GM12878 (cell line): Measurements from ENCODE around the gene AMH. TPM values are rescaled to one million over a fixed set of nuclear protein-coding genes. Genes with fewer than 3 reads are reported as not detected.

ENCODE experiments used
- ATAC-seq: fragments of 200-7000 bp; cut with Tn5 transposase; 3 replicates; pipeline ENCODE4 v1.9.1; 2020; ENCODE audit warnings: mild to moderate bottlenecking, moderate library complexity
- BruUV-seq: library from RNA; stranded (reverse); fragments of 400-500 nt; replicated peaks from 2 replicates; lab custom pipeline; 2021; lab: Mats Ljungman, UMichigan
- CTCF ChIA-PET: fragments of 300-600 bp; sonication (Branson Sonifier 250); formaldehyde crosslinking; extraction: SDS; loops from one replicate; lab custom pipeline; 2021; ENCODE audit warnings: inconsistent platforms; lab: Yijun Ruan, JAX
- POLR2A ChIA-PET: fragments of 350-600 bp; formaldehyde crosslinking; extraction: SDS; loops from one replicate; lab custom pipeline; 2021; ENCODE audit warnings: inconsistent platforms; lab: Charles Lee
- RAD21 ChIA-PET: fragments of 300-600 bp; sonication (Branson Sonifier 250); formaldehyde crosslinking; loops from one replicate; lab custom pipeline; 2023; ENCODE audit warnings: antibody characterized with exemption; ENCODE audit not compliant: unreplicated experiment; lab: Charles Lee
- SMC1A ChIA-PET: fragments of 300-600 bp; sonication (Branson Sonifier 250); formaldehyde crosslinking; loops from one replicate; lab custom pipeline; 2023; ENCODE audit not compliant: unreplicated experiment, uncharacterized antibody; lab: Charles Lee
- DNase-seq: peaks from one replicate; pipeline ENCODE4 v3.0.0-alpha.2; 2011; ENCODE audit warnings: low read depth, low spot score
- FAIRE-seq: peaks from 3 replicates; lab custom pipeline; 2011; peaks lifted over from hg19 to GRCh38; lab: Jason Lieb, UNC
- H2AFZ ChIP-seq: 2 replicates; pipeline ENCODE4 v1.6.0; 2011; ENCODE audit warnings: low read depth, low read length, control low read depth; ENCODE audit not compliant: control insufficient read depth
- H3K27ac ChIP-seq: 2 replicates; pipeline ENCODE4 v1.5.1; 2011; ENCODE audit warnings: control low read depth; ENCODE audit not compliant: control insufficient read depth, insufficient read depth
- H3K27me3 ChIP-seq, 2 experiments: replicated peaks in 1 of 2; 2 replicates each; pipeline versions ENCODE4 v1.6.0 to v1.6.1; 2011; ENCODE audit warnings: low read length in 1 of 2; ENCODE audit not compliant: control insufficient read depth in 2 of 2, insufficient read depth in 2 of 2
- H3K36me3 ChIP-seq, 2 experiments: 2 replicates each; pipeline ENCODE4 v1.5.1; 2011; ENCODE audit warnings: low read length in 1 of 2; ENCODE audit not compliant: control insufficient read depth in 2 of 2, insufficient read depth in 2 of 2
- H3K4me1 ChIP-seq: 2 replicates; pipeline ENCODE4 v1.6.1; 2011; ENCODE audit warnings: mild to moderate bottlenecking, low read length, moderate library complexity, mixed read lengths; ENCODE audit not compliant: control insufficient read depth, insufficient read depth
- H3K4me2 ChIP-seq: 2 replicates; pipeline ENCODE4 v1.6.0; 2011; ENCODE audit warnings: control low read depth; ENCODE audit not compliant: control insufficient read depth, insufficient read depth
- H3K4me3 ChIP-seq: fragments of 200-600 bp; sonication (generic); 2 replicates; pipeline ENCODE4 v1.5.1; 2016
- H3K79me2 ChIP-seq: 2 replicates; pipeline ENCODE4 v1.6.0; 2011; ENCODE audit warnings: low read length; ENCODE audit not compliant: control insufficient read depth, insufficient read depth
- H3K9ac ChIP-seq: 2 replicates; pipeline ENCODE4 v1.8.0; 2011; ENCODE audit warnings: low read length, control low read depth, mixed read lengths; ENCODE audit not compliant: control insufficient read depth, insufficient read depth
- H3K9me3 ChIP-seq: replicated peaks from 3 replicates; pipeline ENCODE4 v1.5.1; 2011; ENCODE audit warnings: mild to moderate bottlenecking, low read length; ENCODE audit not compliant: control insufficient read depth, insufficient read depth
- H4K20me1 ChIP-seq: 2 replicates; pipeline ENCODE4 v1.6.0; 2011; ENCODE audit not compliant: control insufficient read depth, insufficient read depth
- HDAC6 ChIP-seq: fragments of 200-600 bp; sonication (generic); IDR thresholded peaks from one replicate; pipeline ENCODE4 v1.8.0; 2017; ENCODE audit warnings: antibody characterized with exemption; ENCODE audit not compliant: unreplicated experiment
- POLR2A ChIP-seq: IDR thresholded peaks from 2 replicates; pipeline ENCODE4 v1.6.1; 2011; ENCODE audit warnings: low read depth, mild to moderate bottlenecking, low read length
- USF2 ChIP-seq: IDR thresholded peaks from 2 replicates; pipeline ENCODE4 v1.6.1; 2011; ENCODE audit warnings: low read depth, low read length, improper control_type of control experiment, borderline replicate concordance
- WGBS: methylation state at CpG from one replicate; pipeline ENCODE4 v1.1.6; 2016; ENCODE audit warnings: low lambda C conversion rate; ENCODE audit not compliant: insufficient replicate concordance, insufficient coverage; ENCODE audit errors: missing lambda C conversion rate; 5-methylcytosine and 5-hydroxymethylcytosine counted together
- in situ Hi-C: fragments of 300-500 bp; cut with MboI; formaldehyde crosslinking; loops from 9 replicates; pipeline ENCODE4 v1.14.3; 2018; ENCODE audit warnings: mixed read lengths
- intact Hi-C: fragments of 100-400 bp; cut with micrococcal nuclease; formaldehyde crosslinking; loops from one replicate; pipeline ENCODE4 v1.14.2; 2022; ENCODE audit not compliant: unreplicated experiment
- polyA plus RNA-seq, 11 experiments: library from polyadenylated mRNA; depleted of rRNA in 4 of 11; unstranded in 6 of 11; stranded (reverse) in 5 of 11; fragments of >200 nt; fragmentation: Nextera tagmentation in 4 of 11; fragmentation: Illumina TruSeq in 1 of 11; extraction: Ambion mirVana in 4 of 11; extraction: Trizol in 1 of 11; gene quantifications; 1 replicate in 1 of 11; 2 replicates in 10 of 11; pipeline versions ENCODE4 v1.2.1 to v1.2.3, GENCODE V29; 2011 to 2016; ENCODE audit warnings: inconsistent platforms in 2 of 11, missing spikeins in 2 of 11, low read depth in 1 of 11
- total RNA-seq, 4 experiments: library from RNA; depleted of rRNA in 3 of 4; stranded (reverse); fragments of >200 nt in 3 of 4; fragmentation: Illumina TruSeq in 1 of 4; extraction: Trizol in 1 of 4; gene quantifications; 2 replicates each; pipeline versions ENCODE4 v1.2.1 to v1.2.3, GENCODE V29; 2013 to 2021

The AMH gene
- total and polyA plus RNA-seq, 10 of the 15 experiments (the other 5 are each of a cell fraction or from before 2014, with no cell fraction given), result 0.17 to 3.5 (median 0.81) TPM; not detected in 4

GRCh38 chr19:2251106-2252054 lies 2.3 kb downstream of the AMH start:
- no peak overlapping the region for H3K27ac ChIP-seq
- no peaks in the 10 kb centered on the region for H3K79me2 ChIP-seq
- SMC1A ChIA-PET, result no interaction called here
- ATAC-seq, result no peak; the same call in 2 of the 3 replicates
- intact Hi-C loops, result no loop called here
- WGBS, result 14% methylated on average over 113 of the region's 125 CpGs
- H2AFZ ChIP-seq, result no peak overlapping the region
- no peak for DNase-seq
- CTCF ChIA-PET, result interaction anchor here (0.6 kb wide), 1 partner anchor 105 kb away, joined by 3 read pairs; no protein-coding TSS in a partner anchor
- H3K4me2 ChIP-seq, result no peak overlapping the region
- no peaks in the 10 kb centered on the region for H4K20me1 ChIP-seq
- peaks cover 0 to 20% of the 10 kb centered on the region in 2 experiments; a peak in 2 of 4 replicates for H3K36me3 ChIP-seq
- H3K4me3 ChIP-seq, result no peak overlapping the region
- POLR2A ChIA-PET, result interaction anchor here (1.0 kb wide), 1 partner anchor 12 kb away, joined by 3 read pairs; no protein-coding TSS in a partner anchor
- TF ChIP-seq HDAC6, result peak; percentile 89
- TF ChIP-seq USF2, result no peak
- peak; percentile 22; the same call in 1 of the 2 replicates for TF ChIP-seq POLR2A
- RAD21 ChIA-PET, result no interaction called here
- in situ Hi-C loops, result no loop called here
- FAIRE-seq, result no peak
- no peaks in the 10 kb centered on the region; the same call in 1 of the 2 replicates for H3K4me1 ChIP-seq
- H3K27me3 ChIP-seq, result peaks cover 14 to 19% of the 10 kb centered on the region in 2 experiments; a peak in 3 of 4 replicates
- no peak overlapping the region for H3K9ac ChIP-seq
- no TSS peak for BruUV-seq
- no peaks in the 10 kb centered on the region; the same call in 2 of the 3 replicates for H3K9me3 ChIP-seq
